Left cardiac atrium (tissue), 4 donors: ENCODE results near the gene TMEM143. TPM values are rescaled to one million over a fixed set of nuclear protein-coding genes. Genes with fewer than 3 reads are reported as not detected.
"Not testable (repeated sequence)": the region's sequence is repeated elsewhere in the genome, so short reads cannot be mapped to it uniquely, and the experiment has no call there.

Source experiments
- ATAC-seq, 2 donors: fragments of 200-7000 bp; cut with Tn5 transposase; one replicate each; pipeline ENCODE4 v1.9.1; 2020; ENCODE audit warnings: mild to moderate bottlenecking in 2 of 2, moderate library complexity in 2 of 2
- DNase-seq: peaks from one replicate; pipeline ENCODE4 v3.0.0-alpha.2; 2020
- intact Hi-C, 2 donors: fragments of 100-400 bp; cut with DNase I; formaldehyde crosslinking; loops; one replicate each; pipeline versions ENCODE4 v1.14.1 to v1.15.1; 2022 to 2023
- total RNA-seq, 2 donors: library from RNA; stranded (reverse); fragmentation: NEBNext Ultra II Directional; extraction: Animal tissue kit (Norgen Biotek cat#: 25700); gene quantifications; one replicate each; pipeline ENCODE4 v1.2.1, GENCODE V29; 2021
- donor health status: DM: no; HTN: yes; CAD: no.
- donor health status: DM: no; HTN: yes; CAD: no; lungs with severe emphysema.
- donor health status: DM: yes; HTN: yes; CAD: no.
- donor health status: Dilated cardiomyopathy.

Gene TMEM143
- total RNA-seq, 2 donors from 2014 or later, result 30.5 to 43.0 TPM

DNA sequence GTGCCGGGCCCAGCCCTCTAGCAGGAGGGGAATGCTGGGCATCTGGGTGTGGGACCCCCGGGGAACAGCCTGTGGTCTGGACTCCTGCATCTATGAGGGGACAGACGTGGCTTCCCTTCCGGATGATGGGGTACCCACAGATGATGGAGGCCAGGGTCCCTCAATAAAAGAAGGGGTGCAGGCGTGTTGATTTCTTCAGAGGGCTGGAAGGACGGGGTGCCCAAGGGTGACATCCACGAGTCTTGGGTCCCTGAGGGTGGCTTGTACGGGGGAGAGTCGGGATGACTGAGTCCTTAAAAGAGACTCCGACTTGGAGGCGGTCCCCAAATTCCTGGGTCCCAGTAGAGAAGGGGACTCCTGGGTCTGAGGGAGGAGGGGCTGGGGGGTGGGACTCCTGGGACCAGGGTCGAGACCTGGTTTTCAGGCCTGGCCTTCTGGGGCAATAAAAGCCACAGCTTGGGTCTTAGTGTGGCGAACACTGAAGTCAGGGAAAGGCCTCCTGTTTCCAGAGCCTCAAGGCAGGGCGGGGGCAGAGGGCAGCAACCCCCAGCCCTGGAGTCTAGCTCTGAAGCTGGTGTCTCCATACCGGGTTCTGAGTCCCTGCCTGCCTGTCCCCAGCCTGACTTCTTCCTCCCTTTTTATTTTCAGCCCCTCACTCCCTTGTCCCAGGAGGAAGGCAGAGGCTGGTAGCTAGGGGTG, 29.3 kb upstream of the TMEM143 start:
- ATAC-seq (no peak), DNase-seq (no peak)
- intact Hi-C loops, result no loop called here

DNA sequence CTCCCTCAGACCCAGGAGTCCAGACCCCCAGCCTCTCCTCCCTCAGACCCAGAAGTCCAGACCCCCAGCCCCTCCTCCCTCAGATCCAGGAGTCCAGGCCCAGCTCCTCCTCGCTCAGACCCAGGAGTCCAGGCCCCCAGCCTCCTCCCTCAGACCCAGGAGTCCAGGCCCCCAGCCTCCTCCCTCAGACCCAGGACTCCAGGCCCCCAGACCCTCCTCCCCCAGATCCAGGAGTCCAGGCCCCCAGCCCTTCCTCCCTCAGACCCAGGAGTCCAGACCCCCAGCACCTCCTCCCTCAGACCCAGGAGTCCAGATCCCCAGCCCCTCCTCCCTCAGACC, 28.2 kb upstream of the TMEM143 start:
- DNase-seq, intact Hi-C loops, ATAC-seq: not testable (repeated sequence)

DNA sequence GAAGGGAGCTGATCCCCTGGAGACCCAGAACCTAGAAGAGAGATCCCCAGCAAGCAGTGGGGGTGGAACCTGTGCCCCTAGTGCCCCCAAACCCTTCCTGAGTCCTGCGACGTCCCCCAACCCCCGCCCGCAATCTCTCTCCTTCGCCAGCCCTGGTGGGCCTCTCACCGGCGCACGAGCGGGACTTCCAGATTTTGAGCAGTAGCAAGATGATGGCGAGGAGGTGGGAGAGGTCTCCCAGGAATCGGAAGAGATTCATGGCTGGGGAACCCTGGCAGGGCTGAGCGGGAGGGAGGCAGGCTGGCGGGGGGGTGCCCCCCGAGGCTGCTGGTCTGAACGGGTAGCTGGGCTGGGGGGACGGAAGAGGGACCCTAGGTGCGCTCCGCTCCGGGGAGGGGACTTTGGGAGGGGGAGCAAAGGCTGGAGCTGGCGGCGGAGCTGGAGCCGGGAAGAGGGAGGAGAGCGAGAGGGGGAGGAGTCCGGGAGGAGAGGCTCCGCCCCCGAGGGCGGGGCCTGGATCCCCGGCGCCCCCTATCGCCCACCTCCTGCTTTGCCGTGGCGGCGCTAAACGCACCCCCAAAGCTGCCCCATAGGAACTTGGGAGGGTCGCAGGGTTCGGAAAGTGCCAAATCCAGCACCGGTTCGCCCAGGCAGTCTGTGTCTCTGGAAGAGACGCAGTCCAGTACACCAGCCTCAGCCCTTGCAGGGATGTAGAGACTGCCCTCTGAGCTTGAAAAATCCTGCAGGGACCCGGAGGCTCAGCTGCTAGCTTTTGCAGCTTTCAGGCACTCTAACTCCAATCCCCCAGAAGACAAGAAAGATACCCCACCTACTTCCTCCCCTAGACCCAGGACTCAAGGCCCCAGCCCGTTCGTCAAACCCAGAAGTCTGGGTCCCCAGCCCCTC, 27.6 kb upstream of the TMEM143 start, which contains the start of gene KDELR1:
TSS of gene KDELR1 (minus strand) at position 452 of the 906 bp plus-strand sequence. CDS start at position 259, 193 bp downstream.
- peak; percentile 94 for ATAC-seq
- DNase-seq, result peak; percentile 78
- intact Hi-C loops, result no loop called here

DNA sequence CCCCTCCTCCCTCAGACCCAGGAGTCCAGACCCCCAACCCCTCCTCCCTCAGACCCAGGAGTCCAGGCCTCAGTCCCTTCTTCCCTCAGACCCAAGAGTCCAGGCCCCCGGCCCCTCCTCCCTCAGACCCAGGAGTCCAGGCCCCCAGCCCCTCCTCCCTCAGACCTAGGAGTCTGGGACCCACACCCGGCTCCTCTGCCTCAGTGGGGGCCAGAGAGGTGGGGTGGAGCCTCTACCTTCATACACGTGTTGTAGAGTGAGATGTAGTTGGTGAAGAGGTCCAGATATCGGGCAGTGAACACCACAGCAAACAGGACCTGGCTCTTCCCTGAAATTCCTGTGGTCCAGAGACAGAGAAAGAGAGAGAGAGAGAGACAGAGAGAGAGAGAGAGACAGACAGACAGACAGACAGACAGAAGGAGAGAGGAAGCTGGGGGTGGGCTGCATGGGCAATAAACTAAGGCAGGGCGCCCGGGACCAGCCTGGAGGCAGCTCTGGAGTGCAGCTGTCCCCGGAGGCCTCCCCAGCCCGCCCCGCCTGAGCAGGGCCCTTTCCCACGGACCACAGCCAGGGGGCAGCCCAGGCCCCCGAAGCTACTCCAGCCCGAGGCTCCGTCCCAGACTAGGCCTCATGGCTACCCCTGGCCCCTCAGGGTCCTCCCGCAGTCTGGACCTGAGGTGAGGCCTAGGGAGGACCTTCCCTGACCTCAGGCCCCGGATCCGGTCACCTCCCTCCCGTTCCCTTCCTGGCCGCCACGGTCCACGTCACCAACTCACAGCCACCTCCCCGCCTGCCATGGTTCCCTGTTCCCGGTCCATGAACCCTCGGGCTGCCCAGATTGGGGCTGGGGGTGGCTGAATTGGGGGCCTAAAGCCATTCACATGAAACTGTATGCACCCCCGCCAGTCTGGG, 26.7 kb upstream of the TMEM143 start:
- intact Hi-C loops, result no loop called here
- ATAC-seq (peak; percentile 84 to 89), DNase-seq (peak; percentile 77)

DNA sequence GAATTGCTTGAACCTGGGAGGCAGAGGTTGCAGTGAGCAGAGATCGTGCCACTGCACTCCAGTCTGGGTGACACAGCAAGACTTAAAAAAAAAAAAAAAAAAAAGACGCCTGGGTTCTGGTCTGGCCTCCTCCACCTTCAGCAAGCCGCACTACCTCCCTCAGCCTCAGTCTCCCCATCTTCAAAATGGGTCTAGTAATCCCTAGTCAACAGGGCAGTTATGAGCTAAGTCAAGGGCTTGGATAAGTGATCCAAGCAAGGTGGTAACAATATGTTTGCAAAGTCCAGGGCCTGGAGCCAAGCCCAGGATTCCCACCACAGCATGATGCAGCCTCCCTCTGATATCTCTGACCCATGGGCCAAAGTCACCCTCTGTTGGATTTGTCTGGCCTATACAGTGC, 23.2 kb upstream of the TMEM143 start:
- DNase-seq (no peak), ATAC-seq (no peak)
- intact Hi-C loops, result no loop called here

DNA sequence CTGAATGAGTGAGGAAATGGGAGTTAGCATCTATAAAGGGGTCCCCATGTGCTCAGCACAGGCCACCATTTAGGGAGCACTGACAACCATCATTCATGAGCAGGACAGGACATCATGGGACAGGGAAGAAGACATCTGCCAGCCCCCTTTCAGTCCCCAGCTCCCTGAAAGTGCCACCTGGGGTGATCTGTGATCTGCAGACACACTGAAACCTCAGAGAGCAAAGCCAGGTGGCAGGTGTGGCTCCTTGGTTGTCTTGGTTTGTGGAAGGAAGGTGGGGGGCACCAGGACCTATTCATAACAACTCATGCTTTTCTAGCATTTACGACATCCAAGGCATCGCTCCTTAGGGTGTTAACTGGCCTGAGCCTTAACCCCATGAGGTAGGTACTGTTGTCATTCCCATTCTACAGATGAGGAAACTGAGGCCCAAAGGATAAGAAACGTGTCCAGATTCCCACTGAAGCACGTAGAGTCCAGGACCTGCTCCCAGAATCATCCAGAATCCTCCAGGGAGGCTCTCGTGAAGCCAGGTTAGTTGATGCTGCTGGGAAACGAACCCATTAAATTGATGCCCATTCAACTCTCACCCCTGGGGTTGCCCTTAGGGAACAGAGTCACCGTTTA, 21.8 kb upstream of the TMEM143 start:
- ATAC-seq (no peak), DNase-seq (no peak)
- intact Hi-C loops, result no loop called here

DNA sequence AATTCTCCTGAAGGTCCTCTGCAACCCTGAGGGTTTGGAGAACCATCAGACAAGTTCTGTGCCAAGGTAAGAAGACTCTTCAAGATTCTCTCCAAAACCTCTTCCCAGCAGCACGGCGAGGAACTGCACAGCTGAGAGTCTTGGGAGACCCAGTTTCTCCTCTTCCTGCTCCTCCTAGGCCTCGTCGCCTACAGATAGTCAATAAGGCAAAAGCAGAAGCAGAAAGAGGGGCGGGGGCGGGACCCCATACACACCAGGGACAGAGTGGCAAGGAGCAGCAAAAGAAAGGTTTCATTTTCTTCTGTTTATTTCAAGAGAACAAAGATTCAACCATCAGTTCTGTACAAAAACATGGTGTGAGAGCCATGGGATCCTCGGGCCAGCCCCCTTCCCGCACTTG, 18.5 kb upstream of the TMEM143 start:
- DNase-seq, result no peak
- no peak for ATAC-seq
- intact Hi-C loops, result no loop called here

DNA sequence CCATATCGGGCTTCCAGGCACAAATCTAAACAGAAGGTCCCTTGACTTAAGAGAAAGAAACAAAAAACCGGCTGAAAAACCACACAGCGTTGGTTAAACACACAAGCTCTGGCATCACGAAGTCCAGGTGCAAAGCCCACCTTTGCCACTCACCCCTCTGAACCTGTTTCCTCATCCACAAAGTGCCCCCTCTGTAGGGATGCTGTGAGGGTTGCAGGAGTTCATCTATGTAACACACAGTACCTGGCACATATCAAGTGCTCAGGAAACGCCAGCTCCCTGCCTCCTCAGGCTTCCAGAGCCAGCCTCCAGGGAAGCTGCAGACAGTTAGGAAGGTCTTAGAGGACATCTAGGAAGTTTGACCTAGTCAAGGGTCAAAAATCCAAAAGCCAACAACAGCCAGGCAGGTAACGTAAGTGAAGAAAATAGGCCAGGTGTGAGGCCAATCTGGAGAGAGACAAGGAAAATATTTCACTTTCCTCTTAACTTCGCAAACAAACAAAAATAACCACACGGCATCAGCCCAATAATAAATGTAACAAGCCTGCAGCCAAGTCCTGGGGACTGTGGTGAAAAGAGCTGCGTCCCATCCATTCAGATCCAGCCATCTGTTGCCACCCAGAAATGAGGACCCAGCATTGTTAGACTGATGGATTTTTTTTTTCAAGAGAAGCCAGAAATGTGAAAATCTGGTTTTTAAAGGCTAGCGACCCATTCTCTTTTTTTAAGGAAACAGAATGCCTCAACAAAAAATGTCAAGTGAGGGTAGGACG, 17.6 kb upstream of the TMEM143 start:
- intact Hi-C loops, result no loop called here

DNA sequence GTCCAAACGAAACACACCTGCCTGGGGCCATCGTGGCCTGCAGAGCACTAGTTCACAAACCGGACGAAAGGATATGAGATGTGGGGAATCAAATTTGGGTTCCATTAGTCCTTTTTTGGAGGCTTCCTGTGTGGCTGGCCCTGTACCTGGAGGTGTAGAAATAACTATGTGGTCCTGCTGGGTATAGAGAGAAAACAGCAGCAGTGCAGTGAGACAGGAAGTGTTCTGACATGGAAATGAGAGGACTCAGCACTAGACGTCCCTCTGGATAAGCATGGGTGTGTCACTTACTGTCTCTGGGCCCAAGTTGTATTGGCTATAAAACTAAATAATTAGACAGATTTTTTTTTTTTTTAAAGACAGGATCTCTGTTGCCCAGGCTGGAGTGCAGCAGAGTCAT, 15.3 kb upstream of the TMEM143 start:
- intact Hi-C loops, result no loop called here
- DNase-seq (no peak), ATAC-seq (no peak)

More for the DNA sequence above, 17.6 kb upstream of the TMEM143 start:
- no peak for DNase-seq
- no peak for ATAC-seq

DNA sequence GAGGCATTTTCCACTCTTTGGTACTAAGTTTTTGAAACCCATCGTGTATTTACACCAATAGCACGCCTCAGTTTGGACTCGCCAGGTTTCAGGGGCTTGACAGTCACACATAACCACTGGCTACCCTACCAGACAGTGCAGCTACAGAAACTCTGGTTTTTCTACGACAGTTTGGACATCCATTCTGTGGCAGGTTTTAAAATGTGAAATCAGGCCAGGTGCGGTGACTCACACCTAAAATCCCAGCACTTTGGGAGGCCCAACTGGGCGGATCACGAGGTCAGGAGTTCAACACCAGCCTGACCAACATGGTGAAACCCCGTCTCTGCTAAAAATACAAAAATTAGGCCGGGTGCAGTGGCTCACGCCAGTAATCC, 14.4 kb upstream of the TMEM143 start:
- intact Hi-C loops, result no loop called here
- no peak for ATAC-seq
- DNase-seq, result no peak

DNA sequence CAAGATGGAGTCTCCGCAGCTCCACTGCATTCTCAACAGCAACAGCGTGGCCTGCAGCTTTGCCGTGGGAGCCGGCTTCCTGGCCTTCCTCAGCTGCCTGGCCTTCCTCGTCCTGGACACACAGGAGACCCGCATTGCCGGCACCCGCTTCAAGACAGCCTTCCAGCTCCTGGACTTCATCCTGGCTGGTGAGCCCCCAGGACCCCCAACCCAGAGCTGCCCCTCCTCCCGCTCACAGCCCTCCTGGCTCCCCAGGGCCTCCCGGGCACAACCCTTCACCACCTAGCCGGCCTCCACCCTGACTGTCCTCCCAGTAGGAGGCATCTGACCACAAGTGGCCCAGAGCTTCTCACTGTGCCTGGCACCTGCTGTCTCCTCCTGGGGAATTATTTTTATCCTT, 9.8 kb upstream of the TMEM143 start:
- intact Hi-C loops, result no loop called here
- DNase-seq (no peak), ATAC-seq (no peak)

DNA sequence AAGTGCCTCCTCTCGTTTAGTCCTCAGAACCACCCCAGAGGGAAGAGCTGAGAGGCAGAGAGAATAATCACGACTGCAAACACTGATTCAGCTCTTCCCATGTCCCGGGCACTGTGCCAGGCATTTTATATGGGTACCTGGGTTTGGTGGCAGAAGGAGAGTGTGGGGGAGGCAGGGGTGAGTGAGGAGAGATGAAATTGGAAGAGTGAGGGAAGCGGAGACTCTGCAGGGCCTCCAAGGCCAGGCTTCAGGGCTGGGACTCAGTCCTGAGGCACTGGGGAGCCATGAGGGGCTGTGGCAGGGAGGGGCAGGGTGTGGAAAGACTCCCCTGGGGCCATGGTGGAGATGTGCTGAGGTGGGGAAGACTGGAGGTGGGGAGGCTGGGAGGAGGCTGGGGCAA, 9.2 kb upstream of the TMEM143 start:
- ATAC-seq (no peak), DNase-seq (no peak)
- intact Hi-C loops, result no loop called here

DNA sequence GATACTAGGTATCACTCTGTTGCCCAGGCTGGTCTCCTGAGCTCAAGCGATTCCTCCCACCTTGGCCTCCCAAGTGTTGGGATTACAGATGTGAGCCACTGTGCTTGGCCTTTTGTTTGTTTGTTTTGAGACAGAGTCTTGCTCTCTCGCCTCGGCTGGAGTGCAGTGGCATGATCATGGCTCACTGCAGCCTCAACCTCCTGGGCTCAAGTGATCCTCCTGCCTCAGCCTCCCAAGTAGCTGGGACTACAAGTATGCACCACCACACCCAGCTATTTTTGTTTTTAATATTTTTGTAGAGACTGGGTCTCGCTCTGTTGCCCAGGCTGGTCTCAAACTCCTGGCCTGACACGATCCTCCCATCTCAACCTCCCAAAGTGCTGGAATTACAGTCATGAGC, 8.0 kb upstream of the TMEM143 start:
- DNase-seq, intact Hi-C loops, ATAC-seq: not testable (repeated sequence)

DNA sequence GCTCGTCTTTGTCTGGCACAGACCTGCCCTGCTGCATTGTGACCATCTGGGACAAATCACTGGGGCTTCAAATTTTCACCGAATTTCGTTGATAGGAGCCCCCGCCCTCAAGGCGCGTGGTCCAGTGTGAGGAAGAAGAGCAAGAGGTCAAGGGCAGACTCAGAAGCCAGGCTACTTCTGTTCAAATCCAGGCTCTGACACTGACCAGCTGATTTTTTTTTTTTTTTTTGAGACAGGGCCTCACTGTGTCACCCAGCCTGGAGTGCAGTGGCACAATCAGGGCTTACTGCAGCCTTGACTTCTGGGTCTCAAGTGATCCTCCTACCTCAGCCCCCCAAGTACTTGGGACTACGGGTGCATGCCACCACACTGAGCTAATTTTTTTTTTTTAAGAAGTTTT, 7.6 kb upstream of the TMEM143 start:
- ATAC-seq, result no peak
- intact Hi-C loops, result no loop called here
- DNase-seq, result no peak

DNA sequence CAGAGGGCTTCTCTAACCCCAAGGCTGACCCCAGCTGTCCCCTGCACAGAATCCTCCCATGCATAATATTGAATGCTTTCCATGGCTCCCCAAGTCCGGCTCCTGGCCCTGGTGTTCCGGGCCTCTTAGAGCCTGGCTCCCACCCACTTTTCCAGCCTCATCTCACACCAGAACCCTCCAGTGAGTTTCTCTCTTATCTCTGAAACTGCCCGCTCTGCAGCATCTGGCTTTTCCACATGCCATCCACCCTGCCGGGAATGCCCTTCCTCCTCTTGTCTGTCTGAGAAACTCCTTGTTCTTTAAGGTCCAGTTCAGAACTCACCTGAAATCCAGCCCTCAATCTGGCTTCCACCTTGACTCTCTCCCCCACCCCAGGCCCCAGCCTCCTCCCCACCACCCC, 7.2 kb upstream of the TMEM143 start:
- DNase-seq, result no peak
- intact Hi-C loops, result no loop called here
- ATAC-seq, result no peak

DNA sequence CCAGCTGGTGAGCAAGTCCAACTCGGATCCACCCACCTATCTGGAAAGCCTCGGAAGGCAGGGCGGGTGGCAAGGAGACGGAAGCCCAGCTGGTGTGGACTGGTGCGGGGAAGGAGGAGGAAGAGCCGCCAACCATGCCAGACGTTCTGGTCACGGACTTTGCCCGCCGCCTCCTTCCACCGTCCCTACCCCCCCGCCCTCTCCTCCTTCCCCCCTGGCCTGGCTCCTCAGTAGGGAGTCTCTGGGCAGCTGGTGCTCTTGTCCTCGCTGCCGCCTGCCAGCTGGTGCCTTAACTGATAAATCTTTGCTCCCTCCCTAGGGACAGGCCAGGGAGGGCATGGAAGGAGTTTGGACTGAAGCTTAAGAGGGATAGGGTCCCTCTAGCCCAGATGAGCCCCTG, 5.2 kb upstream of the TMEM143 start:
- ATAC-seq (no peak), DNase-seq (no peak)
- intact Hi-C loops, result no loop called here

DNA sequence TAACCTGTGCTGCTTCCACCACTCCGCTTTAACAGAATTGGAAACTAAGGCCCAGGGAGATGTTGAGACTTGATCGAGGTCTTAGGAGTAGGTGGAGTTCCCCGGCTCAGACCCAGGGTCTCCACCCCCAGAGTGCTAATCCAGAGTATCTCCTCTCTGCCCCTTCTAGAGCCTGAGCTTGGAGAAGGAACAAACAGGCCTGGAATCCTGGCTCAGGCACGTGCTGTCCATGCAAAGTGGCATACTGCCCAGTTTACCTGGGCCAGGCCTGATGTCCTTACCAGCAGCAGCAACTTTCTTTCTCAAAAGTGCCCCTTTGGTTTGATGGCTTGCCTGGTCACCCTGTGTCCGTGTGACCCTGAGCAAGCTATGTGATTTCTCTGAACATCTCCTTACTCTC, 4.1 kb upstream of the TMEM143 start:
- ATAC-seq, result no peak
- intact Hi-C loops, result no loop called here
- DNase-seq, result no peak

DNA sequence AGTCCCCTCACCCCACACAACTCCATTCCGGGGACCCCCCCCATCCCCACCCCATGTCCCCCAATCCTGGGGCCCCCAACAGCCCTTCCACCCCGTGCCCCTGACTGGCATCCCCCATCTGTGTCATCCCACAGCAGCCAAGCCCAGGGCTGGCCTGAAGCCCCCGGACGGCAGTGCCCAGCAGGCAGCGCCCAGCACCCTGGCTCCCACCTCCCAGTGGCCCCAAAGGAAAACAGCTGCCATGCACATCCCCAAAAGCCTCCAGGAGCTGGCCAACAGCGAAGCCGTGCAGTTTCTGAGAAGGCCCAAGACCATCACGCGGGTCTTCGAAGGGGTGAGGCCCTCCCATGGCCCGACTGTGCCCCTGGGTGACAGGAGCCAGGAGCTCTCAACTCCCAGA, 1.9 kb upstream of the TMEM143 start:
- DNase-seq, result no peak
- no peak for ATAC-seq
- intact Hi-C loops, result no loop called here
